ENCODE data around the gene DPP8. TPM values are rescaled to one million over a fixed set of nuclear protein-coding genes. Genes with fewer than 3 reads are reported as not detected.

Gene DPP8
- total and polyA plus RNA-seq, 2 experiments from 2014 or later, result 21.7 to 33.5 TPM

DNA sequence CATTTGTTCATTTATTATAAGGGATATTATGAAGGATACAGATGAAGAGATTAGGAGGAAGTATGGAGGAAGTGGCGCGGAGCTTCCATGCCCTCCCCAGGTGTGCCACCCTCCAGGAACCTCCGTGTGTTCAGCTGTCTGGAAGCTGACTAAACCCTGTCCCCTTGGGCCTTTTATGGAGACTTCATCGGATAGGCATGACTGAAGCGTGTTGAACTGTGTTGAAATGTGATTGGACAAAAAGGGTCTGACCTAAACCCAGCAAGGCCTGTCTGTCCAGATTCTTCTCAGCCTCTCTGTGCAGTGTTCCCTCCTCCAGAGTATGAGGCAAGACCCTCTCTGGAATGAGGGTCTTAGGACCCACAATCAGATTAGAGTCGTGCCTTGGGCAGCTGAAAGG, 44.4 kb upstream of the DPP8 start:
- no peak overlapping the region for H3K27ac Mint-ChIP-seq
- no peak for DNase-seq (ENCODE audit: low spot score)

More for the DNA sequence above, 44.4 kb upstream of the DPP8 start:
- peaks cover 4% of the 10 kb centered on the region; the same call in 1 of the 2 replicates for H3F3A ChIP-seq (replicated peaks; ENCODE audit: low read depth)
- H3K79me2 ChIP-seq (replicated peaks; ENCODE audit: insufficient read depth), result peaks cover 24% of the 10 kb centered on the region; the same call in 1 of the 2 replicates
- no peak for ATAC-seq
- H3K4me1 ChIP-seq (ENCODE audit: insufficient read depth), result no peaks in the 10 kb centered on the region
- H3K27me3 Mint-ChIP-seq (ENCODE audit: insufficient read depth, low read depth, poor library complexity), result no peaks in the 10 kb centered on the region
- H3K9me2 ChIP-seq (ENCODE audit: insufficient read depth), result no peaks in the 10 kb centered on the region
- H4K20me1 ChIP-seq (replicated peaks; ENCODE audit: insufficient read depth), result peaks cover 14% of the 10 kb centered on the region
- no peak overlapping the region for H2AFZ ChIP-seq
- TF ChIP-seq, protein P1, sequence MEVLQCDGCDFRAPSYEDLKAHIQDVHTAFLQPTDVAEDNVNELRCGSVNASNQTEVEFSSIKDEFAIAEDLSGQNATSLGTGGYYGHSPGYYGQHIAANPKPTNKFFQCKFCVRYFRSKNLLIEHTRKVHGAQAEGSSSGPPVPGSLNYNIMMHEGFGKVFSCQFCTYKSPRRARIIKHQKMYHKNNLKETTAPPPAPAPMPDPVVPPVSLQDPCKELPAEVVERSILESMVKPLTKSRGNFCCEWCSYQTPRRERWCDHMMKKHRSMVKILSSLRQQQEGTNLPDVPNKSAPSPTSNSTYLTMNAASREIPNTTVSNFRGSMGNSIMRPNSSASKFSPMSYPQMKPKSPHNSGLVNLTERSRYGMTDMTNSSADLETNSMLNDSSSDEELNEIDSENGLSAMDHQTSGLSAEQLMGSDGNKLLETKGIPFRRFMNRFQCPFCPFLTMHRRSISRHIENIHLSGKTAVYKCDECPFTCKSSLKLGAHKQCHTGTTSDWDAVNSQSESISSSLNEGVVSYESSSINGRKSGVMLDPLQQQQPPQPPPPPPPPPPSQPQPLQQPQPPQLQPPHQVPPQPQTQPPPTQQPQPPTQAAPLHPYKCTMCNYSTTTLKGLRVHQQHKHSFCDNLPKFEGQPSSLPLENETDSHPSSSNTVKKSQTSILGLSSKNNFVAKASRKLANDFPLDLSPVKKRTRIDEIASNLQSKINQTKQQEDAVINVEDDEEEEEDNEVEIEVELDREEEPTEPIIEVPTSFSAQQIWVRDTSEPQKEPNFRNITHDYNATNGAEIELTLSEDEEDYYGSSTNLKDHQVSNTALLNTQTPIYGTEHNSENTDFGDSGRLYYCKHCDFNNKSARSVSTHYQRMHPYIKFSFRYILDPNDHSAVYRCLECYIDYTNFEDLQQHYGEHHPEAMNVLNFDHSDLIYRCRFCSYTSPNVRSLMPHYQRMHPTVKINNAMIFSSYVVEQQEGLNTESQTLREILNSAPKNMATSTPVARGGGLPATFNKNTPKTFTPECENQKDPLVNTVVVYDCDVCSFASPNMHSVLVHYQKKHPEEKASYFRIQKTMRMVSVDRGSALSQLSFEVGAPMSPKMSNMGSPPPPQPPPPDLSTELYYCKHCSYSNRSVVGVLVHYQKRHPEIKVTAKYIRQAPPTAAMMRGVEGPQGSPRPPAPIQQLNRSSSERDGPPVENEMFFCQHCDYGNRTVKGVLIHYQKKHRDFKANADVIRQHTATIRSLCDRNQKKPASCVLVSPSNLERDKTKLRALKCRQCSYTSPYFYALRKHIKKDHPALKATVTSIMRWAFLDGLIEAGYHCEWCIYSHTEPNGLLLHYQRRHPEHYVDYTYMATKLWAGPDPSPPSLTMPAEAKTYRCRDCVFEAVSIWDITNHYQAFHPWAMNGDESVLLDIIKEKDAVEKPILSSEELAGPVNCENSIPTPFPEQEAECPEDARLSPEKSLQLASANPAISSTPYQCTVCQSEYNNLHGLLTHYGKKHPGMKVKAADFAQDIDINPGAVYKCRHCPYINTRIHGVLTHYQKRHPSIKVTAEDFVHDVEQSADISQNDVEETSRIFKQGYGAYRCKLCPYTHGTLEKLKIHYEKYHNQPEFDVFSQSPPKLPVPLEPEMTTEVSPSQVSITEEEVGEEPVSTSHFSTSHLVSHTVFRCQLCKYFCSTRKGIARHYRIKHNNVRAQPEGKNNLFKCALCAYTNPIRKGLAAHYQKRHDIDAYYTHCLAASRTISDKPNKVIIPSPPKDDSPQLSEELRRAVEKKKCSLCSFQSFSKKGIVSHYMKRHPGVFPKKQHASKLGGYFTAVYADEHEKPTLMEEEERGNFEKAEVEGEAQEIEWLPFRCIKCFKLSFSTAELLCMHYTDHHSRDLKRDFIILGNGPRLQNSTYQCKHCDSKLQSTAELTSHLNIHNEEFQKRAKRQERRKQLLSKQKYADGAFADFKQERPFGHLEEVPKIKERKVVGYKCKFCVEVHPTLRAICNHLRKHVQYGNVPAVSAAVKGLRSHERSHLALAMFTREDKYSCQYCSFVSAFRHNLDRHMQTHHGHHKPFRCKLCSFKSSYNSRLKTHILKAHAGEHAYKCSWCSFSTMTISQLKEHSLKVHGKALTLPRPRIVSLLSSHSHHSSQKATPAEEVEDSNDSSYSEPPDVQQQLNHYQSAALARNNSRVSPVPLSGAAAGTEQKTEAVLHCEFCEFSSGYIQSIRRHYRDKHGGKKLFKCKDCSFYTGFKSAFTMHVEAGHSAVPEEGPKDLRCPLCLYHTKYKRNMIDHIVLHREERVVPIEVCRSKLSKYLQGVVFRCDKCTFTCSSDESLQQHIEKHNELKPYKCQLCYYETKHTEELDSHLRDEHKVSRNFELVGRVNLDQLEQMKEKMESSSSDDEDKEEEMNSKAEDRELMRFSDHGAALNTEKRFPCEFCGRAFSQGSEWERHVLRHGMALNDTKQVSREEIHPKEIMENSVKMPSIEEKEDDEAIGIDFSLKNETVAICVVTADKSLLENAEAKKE (CRISPR knock-in tag; IDR thresholded peaks at IDR 0.05), result no peak
- TF ChIP-seq JUNB (IDR thresholded peaks at IDR 0.05; ENCODE audit: unreplicated experiment), result no peak
- TF ChIP-seq, protein P2, sequence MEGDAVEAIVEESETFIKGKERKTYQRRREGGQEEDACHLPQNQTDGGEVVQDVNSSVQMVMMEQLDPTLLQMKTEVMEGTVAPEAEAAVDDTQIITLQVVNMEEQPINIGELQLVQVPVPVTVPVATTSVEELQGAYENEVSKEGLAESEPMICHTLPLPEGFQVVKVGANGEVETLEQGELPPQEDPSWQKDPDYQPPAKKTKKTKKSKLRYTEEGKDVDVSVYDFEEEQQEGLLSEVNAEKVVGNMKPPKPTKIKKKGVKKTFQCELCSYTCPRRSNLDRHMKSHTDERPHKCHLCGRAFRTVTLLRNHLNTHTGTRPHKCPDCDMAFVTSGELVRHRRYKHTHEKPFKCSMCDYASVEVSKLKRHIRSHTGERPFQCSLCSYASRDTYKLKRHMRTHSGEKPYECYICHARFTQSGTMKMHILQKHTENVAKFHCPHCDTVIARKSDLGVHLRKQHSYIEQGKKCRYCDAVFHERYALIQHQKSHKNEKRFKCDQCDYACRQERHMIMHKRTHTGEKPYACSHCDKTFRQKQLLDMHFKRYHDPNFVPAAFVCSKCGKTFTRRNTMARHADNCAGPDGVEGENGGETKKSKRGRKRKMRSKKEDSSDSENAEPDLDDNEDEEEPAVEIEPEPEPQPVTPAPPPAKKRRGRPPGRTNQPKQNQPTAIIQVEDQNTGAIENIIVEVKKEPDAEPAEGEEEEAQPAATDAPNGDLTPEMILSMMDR (conservative IDR thresholded peaks at IDR 0.05; ENCODE audit: low read depth in 2 of 2), result no peak
- no peak for TF ChIP-seq STAT1 (IDR thresholded peaks at IDR 0.05; ENCODE audit: unreplicated experiment)
- TF ChIP-seq, protein P3, sequence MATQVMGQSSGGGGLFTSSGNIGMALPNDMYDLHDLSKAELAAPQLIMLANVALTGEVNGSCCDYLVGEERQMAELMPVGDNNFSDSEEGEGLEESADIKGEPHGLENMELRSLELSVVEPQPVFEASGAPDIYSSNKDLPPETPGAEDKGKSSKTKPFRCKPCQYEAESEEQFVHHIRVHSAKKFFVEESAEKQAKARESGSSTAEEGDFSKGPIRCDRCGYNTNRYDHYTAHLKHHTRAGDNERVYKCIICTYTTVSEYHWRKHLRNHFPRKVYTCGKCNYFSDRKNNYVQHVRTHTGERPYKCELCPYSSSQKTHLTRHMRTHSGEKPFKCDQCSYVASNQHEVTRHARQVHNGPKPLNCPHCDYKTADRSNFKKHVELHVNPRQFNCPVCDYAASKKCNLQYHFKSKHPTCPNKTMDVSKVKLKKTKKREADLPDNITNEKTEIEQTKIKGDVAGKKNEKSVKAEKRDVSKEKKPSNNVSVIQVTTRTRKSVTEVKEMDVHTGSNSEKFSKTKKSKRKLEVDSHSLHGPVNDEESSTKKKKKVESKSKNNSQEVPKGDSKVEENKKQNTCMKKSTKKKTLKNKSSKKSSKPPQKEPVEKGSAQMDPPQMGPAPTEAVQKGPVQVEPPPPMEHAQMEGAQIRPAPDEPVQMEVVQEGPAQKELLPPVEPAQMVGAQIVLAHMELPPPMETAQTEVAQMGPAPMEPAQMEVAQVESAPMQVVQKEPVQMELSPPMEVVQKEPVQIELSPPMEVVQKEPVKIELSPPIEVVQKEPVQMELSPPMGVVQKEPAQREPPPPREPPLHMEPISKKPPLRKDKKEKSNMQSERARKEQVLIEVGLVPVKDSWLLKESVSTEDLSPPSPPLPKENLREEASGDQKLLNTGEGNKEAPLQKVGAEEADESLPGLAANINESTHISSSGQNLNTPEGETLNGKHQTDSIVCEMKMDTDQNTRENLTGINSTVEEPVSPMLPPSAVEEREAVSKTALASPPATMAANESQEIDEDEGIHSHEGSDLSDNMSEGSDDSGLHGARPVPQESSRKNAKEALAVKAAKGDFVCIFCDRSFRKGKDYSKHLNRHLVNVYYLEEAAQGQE (IDR thresholded peaks at IDR 0.05; ENCODE audit: unreplicated experiment), result no peak
- TF ChIP-seq, protein P4, sequence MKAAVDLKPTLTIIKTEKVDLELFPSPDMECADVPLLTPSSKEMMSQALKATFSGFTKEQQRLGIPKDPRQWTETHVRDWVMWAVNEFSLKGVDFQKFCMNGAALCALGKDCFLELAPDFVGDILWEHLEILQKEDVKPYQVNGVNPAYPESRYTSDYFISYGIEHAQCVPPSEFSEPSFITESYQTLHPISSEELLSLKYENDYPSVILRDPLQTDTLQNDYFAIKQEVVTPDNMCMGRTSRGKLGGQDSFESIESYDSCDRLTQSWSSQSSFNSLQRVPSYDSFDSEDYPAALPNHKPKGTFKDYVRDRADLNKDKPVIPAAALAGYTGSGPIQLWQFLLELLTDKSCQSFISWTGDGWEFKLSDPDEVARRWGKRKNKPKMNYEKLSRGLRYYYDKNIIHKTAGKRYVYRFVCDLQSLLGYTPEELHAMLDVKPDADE (IDR thresholded peaks at IDR 0.05), result no peak
- no peak for TF ChIP-seq POLR2AphosphoS5 (IDR thresholded peaks at IDR 0.05; ENCODE audit: low read depth)
- no peak for TF ChIP-seq ZNF331 (CRISPR knock-in tag; IDR thresholded peaks at IDR 0.05; ENCODE audit: low read depth)
- no peak for TF ChIP-seq ZNF114 (CRISPR knock-in tag; IDR thresholded peaks at IDR 0.05)
- TF ChIP-seq EZH2phosphoT487 (IDR thresholded peaks at IDR 0.05; ENCODE audit: unreplicated experiment), result no peak
- TF ChIP-seq EZH2 (IDR thresholded peaks at IDR 0.05; ENCODE audit: low read depth, unreplicated experiment), result no peak
- no peak for TF ChIP-seq NANOG (IDR thresholded peaks at IDR 0.05; ENCODE audit: borderline replicate concordance)
- TF ChIP-seq CREB1 (CRISPR knock-in tag; IDR thresholded peaks at IDR 0.05; ENCODE audit: low read depth), result no peak
- no peak overlapping the region for H3K4me3 ChIP-seq
- H3K9me3 Mint-ChIP-seq, result peaks cover 5% of the 10 kb centered on the region
- H3K4me3 Mint-ChIP-seq, result no peak overlapping the region
- H3K36me3 ChIP-seq (ENCODE audit: insufficient read depth), result peaks cover 64% of the 10 kb centered on the region
- H3K27ac ChIP-seq (ENCODE audit: low read depth), result no peak overlapping the region
- H3K27me3 ChIP-seq (ENCODE audit: insufficient read depth), result no peaks in the 10 kb centered on the region
- H3K4me1 Mint-ChIP-seq, result no peaks in the 10 kb centered on the region
- H3K4me2 ChIP-seq, result no peak overlapping the region
- peaks cover 98% of the 10 kb centered on the region for H3K36me3 Mint-ChIP-seq (ENCODE audit: low read depth)
